Peyer's patch (tissue), 4 donors: ENCODE measurements around the gene TMEM109.

Experiments
- CTCF ChIP-seq, 6 experiments: fragments of 450-650 bp in 4 of 6; fragments of 200-600 bp in 2 of 6; sonication (generic) in 1 of 6; IDR thresholded peaks; one replicate each; pipeline ENCODE4 v1.5.1; 2017 to 2019; ENCODE audit warnings: antibody characterized with exemption in 6 of 6, mild to moderate bottlenecking in 3 of 6, moderate library complexity in 1 of 6
- POLR2A ChIP-seq, 2 donors: fragments of 450-650 bp; IDR thresholded peaks; one replicate each; pipeline ENCODE4 v1.5.1; 2017; ENCODE audit warnings: antibody characterized with exemption in 2 of 2, mild to moderate bottlenecking in 2 of 2, moderate library complexity in 2 of 2

DNA sequence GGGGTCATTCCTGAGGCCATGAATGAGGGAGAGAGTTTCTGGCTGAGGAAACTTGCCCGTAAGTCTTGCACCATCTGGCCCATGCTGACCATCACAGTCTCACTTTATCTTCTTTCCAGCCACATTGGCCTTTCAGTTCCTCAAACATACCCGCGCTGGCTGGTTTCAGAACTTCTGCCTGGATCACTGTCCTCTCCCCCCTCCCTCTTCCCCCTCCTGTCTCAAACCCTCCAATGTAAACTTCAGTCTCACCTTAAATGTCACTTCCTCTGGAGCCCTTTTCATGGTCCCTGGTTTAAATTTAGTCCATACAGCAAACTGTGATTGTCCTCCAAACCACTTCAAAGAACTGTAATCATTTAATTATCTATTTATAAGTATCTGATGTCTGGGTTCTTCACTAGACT, 3.7 kb upstream of the TMEM109 start:
- no peak for TF ChIP-seq CTCF (IDR thresholded peaks at IDR 0.05)
- no peak for TF ChIP-seq POLR2A (IDR thresholded peaks at IDR 0.05)
